Measurements from ENCODE around the gene OR6C68. TPM values are rescaled to one million over a fixed set of nuclear protein-coding genes. Genes with fewer than 3 reads are reported as not detected.

The OR6C68 gene
- total RNA-seq, 4 donors from 2014 or later: not detected

DNA sequence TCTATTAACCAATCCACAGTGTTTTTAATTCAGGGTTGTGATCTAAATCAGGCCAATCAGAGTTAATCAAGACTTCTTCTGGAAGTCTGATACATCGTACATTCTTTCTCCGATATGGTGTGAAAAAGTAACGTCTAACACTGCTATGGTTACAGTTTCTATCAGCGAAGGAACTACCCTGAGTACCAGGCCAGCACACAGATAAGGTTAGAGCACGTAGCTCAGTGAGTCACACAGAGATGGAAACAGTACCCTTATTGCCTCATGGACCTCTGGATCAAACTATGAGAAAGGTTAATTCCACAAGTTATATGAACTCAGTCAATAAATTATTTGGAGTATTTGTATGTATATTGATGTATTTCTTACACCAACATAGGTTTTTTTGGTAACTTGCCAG, 3.3 kb downstream of the OR6C68 start:
- 69 to 72% methylated on average over 5 of the region's 5 CpGs for WGBS, 2 donors
- H3K27me3 ChIP-seq: no peaks in the 10 kb centered on the region
- intact Hi-C loops (cut with DNase I): no loop called here
- no peaks in the 10 kb centered on the region for H3K36me3 ChIP-seq
- no peak overlapping the region for H3K4me3 ChIP-seq
- no peak for DNase-seq
- TF ChIP-seq, protein P1, sequence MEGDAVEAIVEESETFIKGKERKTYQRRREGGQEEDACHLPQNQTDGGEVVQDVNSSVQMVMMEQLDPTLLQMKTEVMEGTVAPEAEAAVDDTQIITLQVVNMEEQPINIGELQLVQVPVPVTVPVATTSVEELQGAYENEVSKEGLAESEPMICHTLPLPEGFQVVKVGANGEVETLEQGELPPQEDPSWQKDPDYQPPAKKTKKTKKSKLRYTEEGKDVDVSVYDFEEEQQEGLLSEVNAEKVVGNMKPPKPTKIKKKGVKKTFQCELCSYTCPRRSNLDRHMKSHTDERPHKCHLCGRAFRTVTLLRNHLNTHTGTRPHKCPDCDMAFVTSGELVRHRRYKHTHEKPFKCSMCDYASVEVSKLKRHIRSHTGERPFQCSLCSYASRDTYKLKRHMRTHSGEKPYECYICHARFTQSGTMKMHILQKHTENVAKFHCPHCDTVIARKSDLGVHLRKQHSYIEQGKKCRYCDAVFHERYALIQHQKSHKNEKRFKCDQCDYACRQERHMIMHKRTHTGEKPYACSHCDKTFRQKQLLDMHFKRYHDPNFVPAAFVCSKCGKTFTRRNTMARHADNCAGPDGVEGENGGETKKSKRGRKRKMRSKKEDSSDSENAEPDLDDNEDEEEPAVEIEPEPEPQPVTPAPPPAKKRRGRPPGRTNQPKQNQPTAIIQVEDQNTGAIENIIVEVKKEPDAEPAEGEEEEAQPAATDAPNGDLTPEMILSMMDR (IDR thresholded peaks at IDR 0.05): no peak
- no peak for TF ChIP-seq POLR2A (IDR thresholded peaks at IDR 0.05)
- no peaks in the 10 kb centered on the region for H3K9me3 ChIP-seq
- no peaks in the 10 kb centered on the region for H3K4me1 ChIP-seq
- H3K27ac ChIP-seq: no peak overlapping the region

DNA sequence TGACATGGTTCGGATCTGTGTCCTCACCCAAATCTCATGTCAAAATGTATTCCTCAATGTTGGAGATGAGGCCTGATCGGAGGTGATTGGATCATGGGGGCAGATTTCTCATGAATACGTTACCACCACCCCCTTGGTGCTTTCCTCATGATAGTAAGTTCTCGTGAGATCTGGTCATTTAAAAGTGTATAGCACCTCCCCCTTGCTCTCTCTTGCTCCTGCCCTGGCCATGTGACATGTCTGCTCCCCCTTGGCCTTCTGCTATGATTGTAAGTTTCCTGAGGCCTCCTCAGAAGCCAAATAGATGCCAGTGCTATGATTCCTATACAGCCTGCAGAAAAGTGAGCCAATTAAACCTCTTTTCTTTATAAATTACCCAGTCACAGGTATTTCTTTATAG, 7.1 kb downstream of the OR6C68 start:
- intact Hi-C loops (cut with DNase I): no loop called here
- H3K27ac ChIP-seq: no peak overlapping the region
- H3K4me1 ChIP-seq: no peaks in the 10 kb centered on the region
- DNase-seq: no peak
- TF ChIP-seq, protein P1 (IDR thresholded peaks at IDR 0.05): no peak
- no peak for TF ChIP-seq POLR2A (IDR thresholded peaks at IDR 0.05)
- H3K9me3 ChIP-seq: no peaks in the 10 kb centered on the region
- no peaks in the 10 kb centered on the region for H3K36me3 ChIP-seq
- H3K27me3 ChIP-seq: no peaks in the 10 kb centered on the region
- 55 to 69% methylated on average over 3 to 4 of the region's 4 CpGs for WGBS, 2 donors
- H3K4me3 ChIP-seq: no peak overlapping the region

DNA sequence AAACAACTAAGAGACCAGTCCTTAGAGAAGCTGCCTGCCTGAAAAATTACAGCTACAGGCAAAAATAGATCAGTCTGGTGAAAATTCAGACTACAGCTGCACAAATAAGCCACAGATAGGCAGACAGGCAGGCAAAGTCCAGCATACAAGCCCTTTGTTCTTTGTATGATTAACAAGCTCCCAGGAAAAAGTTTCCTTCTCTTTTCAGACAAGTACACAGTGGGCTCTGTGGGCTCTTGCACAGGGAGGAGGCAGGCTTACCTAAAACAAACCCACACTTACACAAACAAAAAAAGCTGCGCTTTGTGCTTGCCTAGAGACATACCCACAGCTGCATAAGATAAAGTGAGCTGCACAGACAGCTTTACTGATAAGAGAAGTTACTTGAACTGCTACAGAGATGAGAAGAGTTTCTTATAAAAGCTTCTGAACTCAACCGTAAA, 7.7 kb downstream of the OR6C68 start:
- 19 to 26% methylated on average over 2 of the region's 2 CpGs for WGBS, 2 donors
- Histone ChIP-seq H3K9me3 (no peaks in the 10 kb centered on the region), H3K4me1 (no peaks in the 10 kb centered on the region), H3K27ac (no peak overlapping the region), H3K36me3 (no peaks in the 10 kb centered on the region), H3K4me3 (no peak overlapping the region), H3K27me3 (no peaks in the 10 kb centered on the region)
- no peak for DNase-seq
- TF ChIP-seq, protein P1 (IDR thresholded peaks at IDR 0.05): no peak
- intact Hi-C loops (cut with DNase I): no loop called here

DNA sequence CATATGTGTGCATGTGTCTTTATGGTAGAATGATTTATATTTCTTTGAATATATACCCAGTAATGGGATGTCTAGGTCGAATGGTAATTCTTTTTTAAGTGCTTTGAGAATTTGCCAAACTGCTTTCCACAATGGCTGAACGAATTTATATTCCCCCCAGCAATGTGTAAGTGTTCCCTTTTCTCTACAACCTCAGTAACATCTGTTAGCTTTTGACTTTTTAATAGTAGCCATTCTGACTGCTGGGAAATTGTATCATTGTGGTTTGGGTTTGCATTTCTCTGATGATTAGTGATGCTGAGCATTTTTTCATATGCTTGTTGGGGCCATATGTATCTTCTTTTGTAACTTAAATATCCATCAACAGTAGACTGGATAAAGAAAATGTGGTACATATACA, 9.4 kb downstream of the OR6C68 start:
- DNase-seq: no peak
- Histone ChIP-seq H3K4me3 (no peak overlapping the region), H3K4me1 (no peaks in the 10 kb centered on the region), H3K27ac (no peak overlapping the region), H3K9me3 (no peaks in the 10 kb centered on the region), H3K36me3 (no peaks in the 10 kb centered on the region), H3K27me3 (no peaks in the 10 kb centered on the region)
- intact Hi-C loops (cut with DNase I): no loop called here
- TF ChIP-seq POLR2A (IDR thresholded peaks at IDR 0.05): no peak
- TF ChIP-seq, protein P1 (IDR thresholded peaks at IDR 0.05): no peak
- WGBS, 2 donors: 20 to 23% methylated on average over 2 of the region's 2 CpGs

DNA sequence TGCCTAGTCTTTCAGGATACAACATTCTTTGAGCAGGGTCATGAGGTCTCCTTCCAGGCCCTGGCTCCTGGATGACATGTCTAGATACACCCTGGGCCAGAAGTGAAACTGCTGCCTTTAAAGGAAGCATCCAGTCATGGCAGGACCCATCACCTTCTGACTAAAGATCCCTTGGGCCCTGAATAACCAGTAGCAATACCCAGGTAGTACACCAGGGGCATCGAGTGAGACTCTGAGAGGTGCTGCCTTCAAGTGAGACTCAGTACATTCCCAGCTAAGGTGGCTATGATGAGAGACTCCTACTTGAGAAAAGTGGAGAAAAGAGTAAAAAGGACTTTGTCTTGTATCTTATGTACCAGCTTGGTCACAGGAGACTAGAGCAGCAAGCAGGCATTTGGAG, 23.5 kb downstream of the OR6C68 start:
- intact Hi-C loops (cut with DNase I): no loop called here
- no peak for DNase-seq
- H3K36me3 ChIP-seq: no peaks in the 10 kb centered on the region
- TF ChIP-seq, protein P1 (IDR thresholded peaks at IDR 0.05): no peak
- no peak for TF ChIP-seq POLR2A (IDR thresholded peaks at IDR 0.05)
- no peak overlapping the region for H3K27ac ChIP-seq
- H3K4me3 ChIP-seq: no peak overlapping the region
- H3K27me3 ChIP-seq: no peaks in the 10 kb centered on the region
- no peaks in the 10 kb centered on the region for H3K4me1 ChIP-seq
- no peaks in the 10 kb centered on the region for H3K9me3 ChIP-seq
- 38 to 60% methylated on average over 1 of the region's 1 CpG for WGBS, 2 donors
